Adrenal gland (tissue), 12 donors: ENCODE data around the gene PNPLA1. TPM values are rescaled to one million over a fixed set of nuclear protein-coding genes. Genes with fewer than 3 reads are reported as not detected.

ENCODE experiments used
- DNase-seq, 7 donors: peaks; one replicate each; pipeline ENCODE4 v3.0.0-alpha.2; 2019 to 2020
- H3K27ac ChIP-seq, 5 donors: fragments of 200-600 bp; sonication (generic) in 4 of 5; 1 replicate in 3 of 5; 2 replicates in 2 of 5; pipeline versions ENCODE4 v1.5.1 to v1.8.0; 2016 to 2020; ENCODE audit warnings: mild to moderate bottlenecking in 1 of 5
- H3K27me3 ChIP-seq: fragments of 200-600 bp; 2 replicates; pipeline ENCODE4 v1.8.0; 2021
- H3K36me3 ChIP-seq, 2 donors: fragments of 200-600 bp; replicated peaks in 1 of 2; 1 replicate in 1 of 2; 2 replicates in 1 of 2; pipeline versions ENCODE4 v1.5.1 to v1.8.0; 2018 to 2022
- H3K4me1 ChIP-seq, 2 donors: fragments of 200-600 bp; replicated peaks in 1 of 2; 1 replicate in 1 of 2; 2 replicates in 1 of 2; pipeline versions ENCODE4 v1.5.1 to v1.8.0; 2018 to 2021
- H3K4me3 ChIP-seq, 4 donors: fragments of 200-600 bp; sonication (generic) in 3 of 4; one replicate each; pipeline ENCODE4 v1.5.1; 2016 to 2018
- H3K9me3 ChIP-seq, 3 donors: fragments of 200-600 bp; sonication (generic) in 1 of 3; replicated peaks in 1 of 3; 1 replicate in 2 of 3; 2 replicates in 1 of 3; pipeline versions ENCODE4 v1.5.1 to v1.8.0; 2016 to 2021
- CTCF ChIP-seq, 6 experiments: fragments of 450-650 bp in 4 of 6; fragments of 200-600 bp in 2 of 6; sonication (generic) in 1 of 6; IDR thresholded peaks; 1 replicate in 5 of 6; 2 replicates in 1 of 6; pipeline versions ENCODE4 v1.5.1 to v1.8.0; 2016 to 2021; ENCODE audit warnings: antibody characterized with exemption in 6 of 6, mild to moderate bottlenecking in 2 of 6, moderate library complexity in 1 of 6
- POLR2A ChIP-seq, 2 donors: fragments of 450-650 bp; IDR thresholded peaks; one replicate each; pipeline ENCODE4 v1.6.1; 2017; ENCODE audit warnings: antibody characterized with exemption in 2 of 2, mild to moderate bottlenecking in 2 of 2, moderate library complexity in 1 of 2
- WGBS, 4 donors: extraction: QIAGEN DNeasy Blood & Tissue Kit in 2 of 4; methylation state at CpG; one replicate each; pipeline versions ENCODE4 v1.1.5 to v1.1.7; 2013 to 2017; 5-methylcytosine and 5-hydroxymethylcytosine counted together
- intact Hi-C, 2 donors: fragments of 100-400 bp; cut with DNase I; formaldehyde crosslinking; loops; one replicate each; pipeline versions ENCODE4 v1.14.1 to v1.15.0; 2022 to 2023
- polyA plus RNA-seq, 3 donors: library from polyadenylated mRNA; stranded (reverse); fragments of 200-250 nt in 2 of 3; fragments of 350-450 nt in 1 of 3; fragmentation: Illumina TruSeq in 1 of 3; extraction: RNeasy Lipid Tissue Mini Kit (QIAGEN cat#74804) in 1 of 3; gene quantifications; one replicate each; pipeline ENCODE4 v1.2.3, GENCODE V29; 2013 to 2014
- total RNA-seq, 9 donors: library from RNA; depleted of rRNA in 4 of 9; stranded (reverse); fragments of >200 nt in 4 of 9; fragments of 120-200 nt in 1 of 9; fragmentation: NEBNext Ultra II Directional in 1 of 9; extraction: Animal tissue kit (Norgen Biotek cat#: 25700) in 1 of 9; gene quantifications; one replicate each; pipeline versions ENCODE4 v1.1.0 to v1.2.4, GENCODE V29; 2013 to 2023
- donor health status: healthy with polysubstance abuse.
- donor health status: Bipolar disorder and iron deficiency.
- donor health status: DM: yes; HTN: yes; CAD: no.
- donor health status: DM: no; HTN: no; CAD: no.
- donor health status: DM: no; HTN: no; CAD: no.
- donor health status: DM: yes; HTN: yes; CAD: no.

The PNPLA1 gene
- total and polyA plus RNA-seq, 12 donors: 0.11 to 1.6 (median 0.29) TPM; not detected in 6

- Histone ChIP-seq H3K36me3 (no peaks in the 10 kb centered on the region), H3K4me1 (peaks cover 0 to 3% of the 10 kb centered on the region in 2 donors), H3K4me3 (no peak overlapping the region), H3K27me3 (no peaks in the 10 kb centered on the region), H3K27ac (no peak overlapping the region), H3K9me3 (no peaks in the 10 kb centered on the region)
- WGBS, 4 donors: 88 to 97% (median 90%) methylated on average over 7 of the region's 7 CpGs
- no peak for DNase-seq
- intact Hi-C loops: loop anchor here (10.0 kb wide), 2 partner anchors 57 to 173 kb away; no protein-coding TSS in a partner anchor
- TF ChIP-seq CTCF (IDR thresholded peaks at IDR 0.05): no peak
- no peak for TF ChIP-seq POLR2A (IDR thresholded peaks at IDR 0.05)
Observed at GRCh38 chr6:36297511-36297910, 27.7 kb downstream of the PNPLA1 start.

GRCh38 chr6:36298027-36298426 lies 28.2 kb downstream of the PNPLA1 start:
- WGBS, 4 donors: 93 to 97% (median 94%) methylated on average over 4 of the region's 4 CpGs
- intact Hi-C loops: loop anchor here (10.0 kb wide), 2 partner anchors 57 to 173 kb away; no protein-coding TSS in a partner anchor

GRCh38 chr6:36301085-36301658 lies 31.3 kb downstream of the PNPLA1 start:
- Histone ChIP-seq H3K36me3 (no peaks in the 10 kb centered on the region), H3K27ac (no peak overlapping the region), H3K4me1 (peaks cover 0 to 7% of the 10 kb centered on the region in 2 donors), H3K27me3 (no peaks in the 10 kb centered on the region), H3K9me3 (no peaks in the 10 kb centered on the region), H3K4me3 (no peak overlapping the region)
- TF ChIP-seq CTCF (IDR thresholded peaks at IDR 0.05): no peak
- TF ChIP-seq POLR2A (IDR thresholded peaks at IDR 0.05): no peak
- intact Hi-C loops: loop anchor here in 1 of 2 donors (5.0 kb wide), 1 partner anchor 56 kb away; no protein-coding TSS in a partner anchor
- 79 to 87% (median 85%) methylated on average over 9 to 10 of the region's 10 CpGs for whole genome bisulfite sequencing, 4 donors
- no peak for DNase-seq

More at GRCh38 chr6:36298027-36298426, 28.2 kb downstream of the PNPLA1 start:
- Histone ChIP-seq H3K27ac (no peak overlapping the region), H3K9me3 (no peaks in the 10 kb centered on the region), H3K4me3 (no peak overlapping the region), H3K36me3 (no peaks in the 10 kb centered on the region), H3K27me3 (no peaks in the 10 kb centered on the region), H3K4me1 (peaks cover 0 to 7% of the 10 kb centered on the region in 2 donors)
- TF ChIP-seq CTCF (IDR thresholded peaks at IDR 0.05) (no peak), POLR2A (IDR thresholded peaks at IDR 0.05) (no peak)
- DNase-seq: no peak

- no peak for DNase-seq
- Histone ChIP-seq H3K27ac (no peak overlapping the region), H3K4me1 (peaks cover 0 to 7% of the 10 kb centered on the region in 2 donors), H3K27me3 (no peaks in the 10 kb centered on the region), H3K36me3 (no peaks in the 10 kb centered on the region), H3K4me3 (no peak overlapping the region), H3K9me3 (no peaks in the 10 kb centered on the region)
- intact Hi-C loops: loop anchor here in 1 of 2 donors (5.0 kb wide), 1 partner anchor 56 kb away; no protein-coding TSS in a partner anchor
- TF ChIP-seq POLR2A (IDR thresholded peaks at IDR 0.05): no peak
- no peak for TF ChIP-seq CTCF (IDR thresholded peaks at IDR 0.05)
- 65 to 75% (median 70%) methylated on average over 7 of the region's 7 CpGs for WGBS, 4 donors
Observed at GRCh38 chr6:36301781-36302180, 31.9 kb downstream of the PNPLA1 start.
